Measurements from ENCODE around the gene DGKG.

DNA sequence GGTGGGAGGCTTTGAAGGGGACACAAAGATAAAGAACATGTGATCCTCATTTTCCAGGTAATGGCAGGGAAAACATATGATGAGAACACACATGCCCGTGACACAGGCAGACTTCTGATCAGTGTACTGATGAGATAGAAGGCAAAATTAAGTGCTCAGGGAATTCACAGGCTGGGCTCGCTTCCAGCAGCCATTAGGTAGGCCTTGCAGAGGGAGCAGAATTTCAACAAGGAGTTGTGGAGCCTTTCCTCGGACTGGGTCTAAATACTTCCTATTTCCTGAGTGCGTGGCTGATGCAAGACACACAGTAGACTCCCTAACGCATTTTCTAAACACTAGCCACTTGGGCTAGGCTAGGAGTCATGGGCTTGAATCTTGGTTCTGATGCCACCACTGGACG lies 179.2 kb downstream of the DGKG start:
- TF ChIP-seq, protein P1, sequence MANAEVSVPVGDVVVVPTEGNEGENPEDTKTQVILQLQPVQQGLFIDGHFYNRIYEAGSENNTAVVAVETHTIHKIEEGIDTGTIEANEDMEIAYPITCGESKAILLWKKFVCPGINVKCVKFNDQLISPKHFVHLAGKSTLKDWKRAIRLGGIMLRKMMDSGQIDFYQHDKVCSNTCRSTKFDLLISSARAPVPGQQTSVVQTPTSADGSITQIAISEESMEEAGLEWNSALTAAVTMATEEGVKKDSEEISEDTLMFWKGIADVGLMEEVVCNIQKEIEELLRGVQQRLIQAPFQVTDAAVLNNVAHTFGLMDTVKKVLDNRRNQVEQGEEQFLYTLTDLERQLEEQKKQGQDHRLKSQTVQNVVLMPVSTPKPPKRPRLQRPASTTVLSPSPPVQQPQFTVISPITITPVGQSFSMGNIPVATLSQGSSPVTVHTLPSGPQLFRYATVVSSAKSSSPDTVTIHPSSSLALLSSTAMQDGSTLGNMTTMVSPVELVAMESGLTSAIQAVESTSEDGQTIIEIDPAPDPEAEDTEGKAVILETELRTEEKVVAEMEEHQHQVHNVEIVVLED (CRISPR knock-in tag; IDR thresholded peaks at IDR 0.05), result no peak
- TF ChIP-seq, protein P2, sequence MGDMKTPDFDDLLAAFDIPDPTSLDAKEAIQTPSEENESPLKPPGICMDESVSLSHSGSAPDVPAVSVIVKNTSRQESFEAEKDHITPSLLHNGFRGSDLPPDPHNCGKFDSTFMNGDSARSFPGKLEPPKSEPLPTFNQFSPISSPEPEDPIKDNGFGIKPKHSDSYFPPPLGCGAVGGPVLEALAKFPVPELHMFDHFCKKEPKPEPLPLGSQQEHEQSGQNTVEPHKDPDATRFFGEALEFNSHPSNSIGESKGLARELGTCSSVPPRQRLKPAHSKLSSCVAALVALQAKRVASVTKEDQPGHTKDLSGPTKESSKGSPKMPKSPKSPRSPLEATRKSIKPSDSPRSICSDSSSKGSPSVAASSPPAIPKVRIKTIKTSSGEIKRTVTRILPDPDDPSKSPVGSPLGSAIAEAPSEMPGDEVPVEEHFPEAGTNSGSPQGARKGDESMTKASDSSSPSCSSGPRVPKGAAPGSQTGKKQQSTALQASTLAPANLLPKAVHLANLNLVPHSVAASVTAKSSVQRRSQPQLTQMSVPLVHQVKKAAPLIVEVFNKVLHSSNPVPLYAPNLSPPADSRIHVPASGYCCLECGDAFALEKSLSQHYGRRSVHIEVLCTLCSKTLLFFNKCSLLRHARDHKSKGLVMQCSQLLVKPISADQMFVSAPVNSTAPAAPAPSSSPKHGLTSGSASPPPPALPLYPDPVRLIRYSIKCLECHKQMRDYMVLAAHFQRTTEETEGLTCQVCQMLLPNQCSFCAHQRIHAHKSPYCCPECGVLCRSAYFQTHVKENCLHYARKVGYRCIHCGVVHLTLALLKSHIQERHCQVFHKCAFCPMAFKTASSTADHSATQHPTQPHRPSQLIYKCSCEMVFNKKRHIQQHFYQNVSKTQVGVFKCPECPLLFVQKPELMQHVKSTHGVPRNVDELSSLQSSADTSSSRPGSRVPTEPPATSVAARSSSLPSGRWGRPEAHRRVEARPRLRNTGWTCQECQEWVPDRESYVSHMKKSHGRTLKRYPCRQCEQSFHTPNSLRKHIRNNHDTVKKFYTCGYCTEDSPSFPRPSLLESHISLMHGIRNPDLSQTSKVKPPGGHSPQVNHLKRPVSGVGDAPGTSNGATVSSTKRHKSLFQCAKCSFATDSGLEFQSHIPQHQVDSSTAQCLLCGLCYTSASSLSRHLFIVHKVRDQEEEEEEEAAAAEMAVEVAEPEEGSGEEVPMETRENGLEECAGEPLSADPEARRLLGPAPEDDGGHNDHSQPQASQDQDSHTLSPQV (IDR thresholded peaks at IDR 0.05), result no peak
- TF ChIP-seq POLR3G (IDR thresholded peaks at IDR 0.05; ENCODE audit: extremely low read depth, insufficient read length, insufficient replicate concordance), result no peak
- no peak for TF ChIP-seq SP1 (CRISPR knock-in tag; IDR thresholded peaks at IDR 0.05)
- TF ChIP-seq FOXM1 (IDR thresholded peaks at IDR 0.05; ENCODE audit: low read depth), result no peak
- TF ChIP-seq FOXM1 (CRISPR knock-in tag; IDR thresholded peaks at IDR 0.05; ENCODE audit: low read depth), result no peak
- TF ChIP-seq BHLHE40 (IDR thresholded peaks at IDR 0.05; ENCODE audit: low read length), result no peak
- TF ChIP-seq, protein P3, sequence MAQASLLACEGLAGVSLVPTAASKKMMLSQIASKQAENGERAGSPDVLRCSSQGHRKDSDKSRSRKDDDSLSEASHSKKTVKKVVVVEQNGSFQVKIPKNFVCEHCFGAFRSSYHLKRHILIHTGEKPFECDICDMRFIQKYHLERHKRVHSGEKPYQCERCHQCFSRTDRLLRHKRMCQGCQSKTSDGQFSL (CRISPR knock-in tag; IDR thresholded peaks at IDR 0.05), result no peak
- TF ChIP-seq, protein P3 (tag; IDR thresholded peaks at IDR 0.05), result no peak
- TF ChIP-seq SREBF1 (IDR thresholded peaks at IDR 0.05; ENCODE audit: borderline replicate concordance, low read depth, low read length), result no peak
- TF ChIP-seq, protein P4, sequence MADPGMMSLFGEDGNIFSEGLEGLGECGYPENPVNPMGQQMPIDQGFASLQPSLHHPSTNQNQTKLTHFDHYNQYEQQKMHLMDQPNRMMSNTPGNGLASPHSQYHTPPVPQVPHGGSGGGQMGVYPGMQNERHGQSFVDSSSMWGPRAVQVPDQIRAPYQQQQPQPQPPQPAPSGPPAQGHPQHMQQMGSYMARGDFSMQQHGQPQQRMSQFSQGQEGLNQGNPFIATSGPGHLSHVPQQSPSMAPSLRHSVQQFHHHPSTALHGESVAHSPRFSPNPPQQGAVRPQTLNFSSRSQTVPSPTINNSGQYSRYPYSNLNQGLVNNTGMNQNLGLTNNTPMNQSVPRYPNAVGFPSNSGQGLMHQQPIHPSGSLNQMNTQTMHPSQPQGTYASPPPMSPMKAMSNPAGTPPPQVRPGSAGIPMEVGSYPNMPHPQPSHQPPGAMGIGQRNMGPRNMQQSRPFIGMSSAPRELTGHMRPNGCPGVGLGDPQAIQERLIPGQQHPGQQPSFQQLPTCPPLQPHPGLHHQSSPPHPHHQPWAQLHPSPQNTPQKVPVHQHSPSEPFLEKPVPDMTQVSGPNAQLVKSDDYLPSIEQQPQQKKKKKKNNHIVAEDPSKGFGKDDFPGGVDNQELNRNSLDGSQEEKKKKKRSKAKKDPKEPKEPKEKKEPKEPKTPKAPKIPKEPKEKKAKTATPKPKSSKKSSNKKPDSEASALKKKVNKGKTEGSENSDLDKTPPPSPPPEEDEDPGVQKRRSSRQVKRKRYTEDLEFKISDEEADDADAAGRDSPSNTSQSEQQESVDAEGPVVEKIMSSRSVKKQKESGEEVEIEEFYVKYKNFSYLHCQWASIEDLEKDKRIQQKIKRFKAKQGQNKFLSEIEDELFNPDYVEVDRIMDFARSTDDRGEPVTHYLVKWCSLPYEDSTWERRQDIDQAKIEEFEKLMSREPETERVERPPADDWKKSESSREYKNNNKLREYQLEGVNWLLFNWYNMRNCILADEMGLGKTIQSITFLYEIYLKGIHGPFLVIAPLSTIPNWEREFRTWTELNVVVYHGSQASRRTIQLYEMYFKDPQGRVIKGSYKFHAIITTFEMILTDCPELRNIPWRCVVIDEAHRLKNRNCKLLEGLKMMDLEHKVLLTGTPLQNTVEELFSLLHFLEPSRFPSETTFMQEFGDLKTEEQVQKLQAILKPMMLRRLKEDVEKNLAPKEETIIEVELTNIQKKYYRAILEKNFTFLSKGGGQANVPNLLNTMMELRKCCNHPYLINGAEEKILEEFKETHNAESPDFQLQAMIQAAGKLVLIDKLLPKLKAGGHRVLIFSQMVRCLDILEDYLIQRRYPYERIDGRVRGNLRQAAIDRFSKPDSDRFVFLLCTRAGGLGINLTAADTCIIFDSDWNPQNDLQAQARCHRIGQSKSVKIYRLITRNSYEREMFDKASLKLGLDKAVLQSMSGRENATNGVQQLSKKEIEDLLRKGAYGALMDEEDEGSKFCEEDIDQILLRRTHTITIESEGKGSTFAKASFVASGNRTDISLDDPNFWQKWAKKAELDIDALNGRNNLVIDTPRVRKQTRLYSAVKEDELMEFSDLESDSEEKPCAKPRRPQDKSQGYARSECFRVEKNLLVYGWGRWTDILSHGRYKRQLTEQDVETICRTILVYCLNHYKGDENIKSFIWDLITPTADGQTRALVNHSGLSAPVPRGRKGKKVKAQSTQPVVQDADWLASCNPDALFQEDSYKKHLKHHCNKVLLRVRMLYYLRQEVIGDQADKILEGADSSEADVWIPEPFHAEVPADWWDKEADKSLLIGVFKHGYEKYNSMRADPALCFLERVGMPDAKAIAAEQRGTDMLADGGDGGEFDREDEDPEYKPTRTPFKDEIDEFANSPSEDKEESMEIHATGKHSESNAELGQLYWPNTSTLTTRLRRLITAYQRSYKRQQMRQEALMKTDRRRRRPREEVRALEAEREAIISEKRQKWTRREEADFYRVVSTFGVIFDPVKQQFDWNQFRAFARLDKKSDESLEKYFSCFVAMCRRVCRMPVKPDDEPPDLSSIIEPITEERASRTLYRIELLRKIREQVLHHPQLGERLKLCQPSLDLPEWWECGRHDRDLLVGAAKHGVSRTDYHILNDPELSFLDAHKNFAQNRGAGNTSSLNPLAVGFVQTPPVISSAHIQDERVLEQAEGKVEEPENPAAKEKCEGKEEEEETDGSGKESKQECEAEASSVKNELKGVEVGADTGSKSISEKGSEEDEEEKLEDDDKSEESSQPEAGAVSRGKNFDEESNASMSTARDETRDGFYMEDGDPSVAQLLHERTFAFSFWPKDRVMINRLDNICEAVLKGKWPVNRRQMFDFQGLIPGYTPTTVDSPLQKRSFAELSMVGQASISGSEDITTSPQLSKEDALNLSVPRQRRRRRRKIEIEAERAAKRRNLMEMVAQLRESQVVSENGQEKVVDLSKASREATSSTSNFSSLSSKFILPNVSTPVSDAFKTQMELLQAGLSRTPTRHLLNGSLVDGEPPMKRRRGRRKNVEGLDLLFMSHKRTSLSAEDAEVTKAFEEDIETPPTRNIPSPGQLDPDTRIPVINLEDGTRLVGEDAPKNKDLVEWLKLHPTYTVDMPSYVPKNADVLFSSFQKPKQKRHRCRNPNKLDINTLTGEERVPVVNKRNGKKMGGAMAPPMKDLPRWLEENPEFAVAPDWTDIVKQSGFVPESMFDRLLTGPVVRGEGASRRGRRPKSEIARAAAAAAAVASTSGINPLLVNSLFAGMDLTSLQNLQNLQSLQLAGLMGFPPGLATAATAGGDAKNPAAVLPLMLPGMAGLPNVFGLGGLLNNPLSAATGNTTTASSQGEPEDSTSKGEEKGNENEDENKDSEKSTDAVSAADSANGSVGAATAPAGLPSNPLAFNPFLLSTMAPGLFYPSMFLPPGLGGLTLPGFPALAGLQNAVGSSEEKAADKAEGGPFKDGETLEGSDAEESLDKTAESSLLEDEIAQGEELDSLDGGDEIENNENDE (IDR thresholded peaks at IDR 0.05; ENCODE audit: low read depth, low read length), result no peak
- TF ChIP-seq PKNOX1 (IDR thresholded peaks at IDR 0.05), result no peak
- TF ChIP-seq FIP1L1 (IDR thresholded peaks at IDR 0.05; ENCODE audit: low read depth, low read length, poor library complexity, severe bottlenecking), result no peak
